IMR-90 (cell line): ENCODE results near the gene SGSH. TPM values are rescaled to one million over a fixed set of nuclear protein-coding genes. Genes with fewer than 3 reads are reported as not detected.

Source experiments
- ATAC-seq: fragments of 200-7000 bp; cut with Tn5 transposase; 2 replicates; pipeline ENCODE4 v1.9.1; 2020; ENCODE audit warnings: low read depth, mild to moderate bottlenecking, moderate library complexity
- BruUV-seq: library from RNA; stranded (reverse); fragments of 400-500 nt; replicated peaks from 2 replicates; lab custom pipeline; 2021; lab: Mats Ljungman, UMichigan
- CTCF ChIA-PET: fragments of 300-600 bp; formaldehyde crosslinking; extraction: SDS; loops from one replicate; lab custom pipeline; 2021; ENCODE audit warnings: antibody characterized with exemption; lab: Yijun Ruan, JAX
- POLR2A ChIA-PET: fragments of 300-600 bp; sonication (Branson Sonifier 250); formaldehyde crosslinking; loops from one replicate; lab custom pipeline; 2022; ENCODE audit warnings: antibody characterized with exemption; ENCODE audit not compliant: unreplicated experiment; lab: Charles Lee
- DNase-seq: peaks from one replicate; pipeline ENCODE4 v3.0.0; 2013
- H2AFZ ChIP-seq: replicated peaks from 2 replicates; pipeline ENCODE3; 2013; ENCODE audit warnings: low read length, mild to moderate bottlenecking; ENCODE audit not compliant: poor library complexity
- H2AK5ac ChIP-seq: 2 replicates; pipeline ENCODE4 v1.6.1; 2013; ENCODE audit warnings: low read depth, low read length, inconsistent platforms
- H2AK9ac ChIP-seq: replicated peaks from 2 replicates; pipeline ENCODE3; 2013; ENCODE audit warnings: mild to moderate bottlenecking, low read depth, low read length, moderate library complexity; ENCODE audit not compliant: poor library complexity
- H2BK120ac ChIP-seq: 2 replicates; pipeline ENCODE4 v1.6.1; 2013; ENCODE audit warnings: low read depth, low read length, inconsistent platforms
- H2BK15ac ChIP-seq: 3 replicates; pipeline ENCODE4 v1.6.1; 2013; ENCODE audit warnings: low read depth, low read length, inconsistent platforms
- H2BK20ac ChIP-seq: 2 replicates; pipeline ENCODE4 v1.6.1; 2013; ENCODE audit warnings: low read depth, mild to moderate bottlenecking, inconsistent platforms, low read length, moderate library complexity
- H2BK5ac ChIP-seq: 2 replicates; pipeline ENCODE4 v1.6.1; 2013; ENCODE audit warnings: mild to moderate bottlenecking, low read depth, low read length, inconsistent platforms; ENCODE audit not compliant: poor library complexity, severe bottlenecking
- H3K14ac ChIP-seq: replicated peaks from 2 replicates; pipeline ENCODE4 v1.6.1; 2013; ENCODE audit warnings: low read depth, low read length, inconsistent platforms
- H3K18ac ChIP-seq: 2 replicates; pipeline ENCODE4 v1.6.1; 2013; ENCODE audit warnings: low read depth, low read length, control low read depth
- H3K23ac ChIP-seq: 2 replicates; pipeline ENCODE4 v1.6.1; 2013; ENCODE audit warnings: low read depth, low read length, inconsistent platforms
- H3K27ac ChIP-seq: 2 replicates; pipeline ENCODE4 v1.5.1; 2013; ENCODE audit warnings: mild to moderate bottlenecking, control low read depth, low read length; ENCODE audit not compliant: insufficient read depth
- H3K27me3 ChIP-seq: 2 replicates; pipeline ENCODE4 v1.6.1; 2013; ENCODE audit warnings: low read length; ENCODE audit not compliant: control insufficient read depth, insufficient read depth
- H3K36me3 ChIP-seq: 2 replicates; pipeline ENCODE4 v1.6.1; 2013; ENCODE audit warnings: low read length, mixed read lengths; ENCODE audit not compliant: control insufficient read depth, insufficient read depth
- H3K4ac ChIP-seq: 2 replicates; pipeline ENCODE4 v1.6.1; 2013; ENCODE audit warnings: low read depth, low read length, inconsistent platforms
- H3K4me1 ChIP-seq: 2 replicates; pipeline ENCODE4 v1.6.1; 2013; ENCODE audit warnings: low read length, mixed read lengths; ENCODE audit not compliant: control insufficient read depth, insufficient read depth
- H3K4me2 ChIP-seq: 2 replicates; pipeline ENCODE4 v1.6.1; 2013; ENCODE audit warnings: low read depth, mild to moderate bottlenecking, control low read depth, low read length, moderate library complexity
- H3K4me3 ChIP-seq: 2 replicates; pipeline ENCODE4 v1.5.1; 2013; ENCODE audit warnings: low read depth, mild to moderate bottlenecking, control low read depth, low read length, moderate library complexity; ENCODE audit not compliant: insufficient read depth
- H3K56ac ChIP-seq: 2 replicates; pipeline ENCODE4 v1.6.1; 2013; ENCODE audit warnings: low read length, inconsistent platforms; ENCODE audit not compliant: insufficient read depth; ENCODE audit errors: extremely low read depth
- H3K79me1 ChIP-seq, 2 experiments: 2 replicates each; pipeline ENCODE4 v1.6.1; 2013; ENCODE audit warnings: low read length in 2 of 2, inconsistent platforms in 1 of 2, low read depth in 1 of 2
- H3K9ac ChIP-seq: 2 replicates; pipeline ENCODE4 v1.6.1; 2013; ENCODE audit warnings: low read depth, low read length, control low read depth
- H3K9me1 ChIP-seq: 2 replicates; pipeline ENCODE4 v1.6.1; 2013; ENCODE audit warnings: low read length, inconsistent platforms; ENCODE audit not compliant: insufficient read depth
- H3K9me3 ChIP-seq: 2 replicates; pipeline ENCODE4 v1.6.1; 2013; ENCODE audit warnings: low read length; ENCODE audit not compliant: control insufficient read depth, insufficient read depth
- H4K20me1 ChIP-seq: 2 replicates; pipeline ENCODE4 v1.6.1; 2013; ENCODE audit warnings: low read length, inconsistent platforms; ENCODE audit not compliant: insufficient read depth
- H4K5ac ChIP-seq: 2 replicates; pipeline ENCODE4 v1.6.1; 2013; ENCODE audit warnings: mild to moderate bottlenecking, low read depth, low read length, control low read depth
- H4K8ac ChIP-seq, 2 experiments: 2 replicates each; pipeline ENCODE4 v1.6.1; 2013; ENCODE audit warnings: low read depth in 2 of 2, low read length in 2 of 2, control low read depth in 1 of 2, inconsistent platforms in 1 of 2
- H4K91ac ChIP-seq: 2 replicates; pipeline ENCODE4 v1.6.1; 2013; ENCODE audit warnings: low read depth, low read length, inconsistent platforms; ENCODE audit not compliant: insufficient read depth
- MAFK ChIP-seq: IDR thresholded peaks from 2 replicates; pipeline ENCODE4 v1.6.1; 2012; ENCODE audit warnings: low read depth, low read length, improper control_type of control experiment
- WGBS, 2 experiments: methylation state at CpG; one replicate each; pipeline versions ENCODE4 v1.1.5 to v1.1.7; 2013; ENCODE audit warnings: missing lambda C conversion rate in 2 of 2; ENCODE audit not compliant: insufficient read length in 1 of 2; ENCODE audit errors: extremely low coverage in 2 of 2; 5-methylcytosine and 5-hydroxymethylcytosine counted together
- dilution Hi-C: fragments of 300-500 bp; cut with HindIII; formaldehyde crosslinking; loops from one replicate; pipeline ENCODE4 v1.14.3; 2018; ENCODE audit warnings: low sequenced_read_pairs; ENCODE audit not compliant: unreplicated experiment
- in situ Hi-C: fragments of 300-500 bp; cut with MboI; formaldehyde crosslinking; loops from 3 replicates; pipeline ENCODE4 v1.14.3; 2019; ENCODE audit warnings: low sequenced_read_pairs, inconsistent platforms, mixed read lengths
- intact Hi-C: fragments of 100-400 bp; cut with micrococcal nuclease; formaldehyde crosslinking; loops from 2 replicates; pipeline ENCODE4 v1.10.0; 2022
- polyA plus RNA-seq, 3 experiments: library from polyadenylated mRNA; depleted of rRNA; stranded (reverse); fragments of >200 nt; gene quantifications; 2 replicates each; pipeline ENCODE4 v1.2.3, GENCODE V29; 2012; ENCODE audit warnings: low replicate concordance in 1 of 3
- total RNA-seq: library from RNA; depleted of rRNA; stranded (reverse); fragments of >200 nt; gene quantifications from 2 replicates; pipeline ENCODE4 v1.2.3, GENCODE V29; 2012

Gene SGSH
- total and polyA plus RNA-seq, 2 of the 4 experiments (the other 2 are of a cell fraction): 3.0 to 41.5 TPM

DNA sequence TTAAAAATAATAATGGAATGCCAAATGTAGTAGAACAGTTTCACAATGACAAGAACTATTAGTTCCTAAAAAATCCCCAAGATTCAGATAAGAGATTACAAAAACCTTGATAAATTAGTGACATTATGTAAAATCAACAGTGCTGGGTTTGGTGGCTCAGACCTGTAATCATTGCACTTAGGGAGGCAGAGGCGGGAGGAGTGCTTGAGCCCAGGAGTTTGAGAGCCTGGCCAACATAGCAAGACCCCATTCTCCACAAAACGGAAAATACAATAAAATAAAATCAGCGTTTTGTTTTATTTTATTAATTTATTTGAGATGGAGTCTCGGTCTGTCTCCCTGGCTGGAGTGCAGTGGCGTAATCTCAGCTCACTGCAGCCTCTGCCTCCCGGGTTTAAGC is 46.2 kb downstream of the SGSH start:
- Histone ChIP-seq H3K4me3 (no peak overlapping the region), H2BK5ac (no peak overlapping the region), H3K4me2 (no peak overlapping the region), H2BK20ac (no peak overlapping the region), H3K18ac (no peak overlapping the region), H3K23ac (no peak overlapping the region), H4K5ac (no peak overlapping the region), H2AFZ (no peak overlapping the region), H3K79me1 (no peaks in the 10 kb centered on the region), H2AK5ac (no peak overlapping the region), H3K4ac (no peak overlapping the region), H3K4me1 (peaks cover 3% of the 10 kb centered on the region), H3K9ac (no peak overlapping the region), H4K8ac (no peak overlapping the region), H2BK15ac (no peak overlapping the region), H3K9me3 (peaks cover 2% of the 10 kb centered on the region; the same call in 1 of the 2 replicates), H2AK9ac (no peak overlapping the region), H2BK120ac (no peak overlapping the region), H4K20me1 (no peaks in the 10 kb centered on the region), H3K9me1 (no peaks in the 10 kb centered on the region; the same call in 1 of the 2 replicates), H3K36me3 (no peaks in the 10 kb centered on the region), H4K91ac (no peak overlapping the region), H3K56ac (no peak overlapping the region), H3K14ac (no peak overlapping the region), H3K27ac (no peak overlapping the region), H3K27me3 (peaks cover 31% of the 10 kb centered on the region)
- WGBS, 2 experiments: no CpG with 5 or more reads among the region's 6 CpGs
- ATAC-seq: no peak
- no peak for DNase-seq
- intact Hi-C loops: no loop called here
- dilution Hi-C loops: no loop called here
- ChIA-PET CTCF (no interaction called here), POLR2A (no interaction called here)
- TF ChIP-seq MAFK: no peak
- in situ Hi-C loops: no loop called here
- no TSS peak for BruUV-seq
